Uterus (tissue), 4 donors: ENCODE data around the gene SLC66A2. TPM values are rescaled to one million over a fixed set of nuclear protein-coding genes. Genes with fewer than 3 reads are reported as not detected.

ENCODE experiments used
- DNase-seq, 2 donors: peaks; one replicate each; pipeline ENCODE4 v3.0.0-alpha.2; 2019 to 2020
- H3K27ac ChIP-seq, 2 donors: fragments of 200-600 bp; sonication (generic); 1 replicate in 1 of 2; 2 replicates in 1 of 2; pipeline ENCODE4 v1.5.1; 2016 to 2018
- H3K27me3 ChIP-seq, 2 donors: fragments of 200-600 bp; sonication (generic); one replicate each; pipeline ENCODE4 v1.5.1; 2018 to 2019; ENCODE audit warnings: control low read depth in 1 of 2
- H3K36me3 ChIP-seq, 2 donors: fragments of 200-600 bp; sonication (generic); one replicate each; pipeline ENCODE4 v1.5.1; 2019; ENCODE audit warnings: control low read depth in 1 of 2
- H3K4me1 ChIP-seq, 2 donors: fragments of 200-600 bp; sonication (generic); one replicate each; pipeline ENCODE4 v1.5.1; 2018 to 2019; ENCODE audit warnings: control low read depth in 1 of 2
- H3K4me3 ChIP-seq, 2 donors: fragments of 200-600 bp; sonication (generic); 1 replicate in 1 of 2; 2 replicates in 1 of 2; pipeline ENCODE4 v1.5.1; 2018 to 2019; ENCODE audit warnings: mild to moderate bottlenecking in 1 of 2
- H3K9me3 ChIP-seq, 2 donors: fragments of 200-600 bp; sonication (generic); one replicate each; pipeline ENCODE4 v1.5.1; 2019; ENCODE audit warnings: control low read depth in 1 of 2
- POLR2A ChIP-seq, 2 donors: fragments of 450-650 bp; IDR thresholded peaks; one replicate each; pipeline ENCODE4 v1.6.1; 2016; ENCODE audit warnings: antibody characterized with exemption in 2 of 2, mild to moderate bottlenecking in 1 of 2, moderate library complexity in 1 of 2
- intact Hi-C: fragments of 100-400 bp; cut with DNase I; formaldehyde crosslinking; loops from one replicate; pipeline ENCODE4 v1.15.1; 2023; ENCODE audit warnings: low total_unique reads
- total RNA-seq, 4 donors: library from RNA; depleted of rRNA in 3 of 4; stranded (reverse); fragments of >200 nt in 3 of 4; gene quantifications; one replicate each; pipeline versions ENCODE4 v1.1.0 to v1.2.4, GENCODE V29; 2014 to 2023
- TF ChIP-seq, protein P1 (sequence below), 4 experiments: fragments of 200-600 bp in 2 of 4; fragments of 450-650 bp in 2 of 4; sonication (generic) in 2 of 4; IDR thresholded peaks; one replicate each; pipeline ENCODE4 v1.5.1; 2016 to 2019; ENCODE audit warnings: antibody characterized with exemption in 4 of 4, mild to moderate bottlenecking in 2 of 4, moderate library complexity in 1 of 4
- donor health status: DM: yes; HTN: yes; CAD: no.

Gene SLC66A2
- total RNA-seq, 4 donors from 2014 or later: 20.3 to 42.5 (median 32.5) TPM

GRCh38 chr18:79931475-79931874, 20.0 kb downstream of the SLC66A2 start:
- Histone ChIP-seq H3K27ac (no peak overlapping the region), H3K4me3 (no peak overlapping the region), H3K36me3 (no peaks in the 10 kb centered on the region), H3K4me1 (no peaks in the 10 kb centered on the region), H3K27me3 (no peaks in the 10 kb centered on the region), H3K9me3 (peaks cover 0 to 42% of the 10 kb centered on the region in 2 donors)
- intact Hi-C loops: no loop called here
- TF ChIP-seq, protein P1, sequence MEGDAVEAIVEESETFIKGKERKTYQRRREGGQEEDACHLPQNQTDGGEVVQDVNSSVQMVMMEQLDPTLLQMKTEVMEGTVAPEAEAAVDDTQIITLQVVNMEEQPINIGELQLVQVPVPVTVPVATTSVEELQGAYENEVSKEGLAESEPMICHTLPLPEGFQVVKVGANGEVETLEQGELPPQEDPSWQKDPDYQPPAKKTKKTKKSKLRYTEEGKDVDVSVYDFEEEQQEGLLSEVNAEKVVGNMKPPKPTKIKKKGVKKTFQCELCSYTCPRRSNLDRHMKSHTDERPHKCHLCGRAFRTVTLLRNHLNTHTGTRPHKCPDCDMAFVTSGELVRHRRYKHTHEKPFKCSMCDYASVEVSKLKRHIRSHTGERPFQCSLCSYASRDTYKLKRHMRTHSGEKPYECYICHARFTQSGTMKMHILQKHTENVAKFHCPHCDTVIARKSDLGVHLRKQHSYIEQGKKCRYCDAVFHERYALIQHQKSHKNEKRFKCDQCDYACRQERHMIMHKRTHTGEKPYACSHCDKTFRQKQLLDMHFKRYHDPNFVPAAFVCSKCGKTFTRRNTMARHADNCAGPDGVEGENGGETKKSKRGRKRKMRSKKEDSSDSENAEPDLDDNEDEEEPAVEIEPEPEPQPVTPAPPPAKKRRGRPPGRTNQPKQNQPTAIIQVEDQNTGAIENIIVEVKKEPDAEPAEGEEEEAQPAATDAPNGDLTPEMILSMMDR (IDR thresholded peaks at IDR 0.05): no peak
- TF ChIP-seq POLR2A (IDR thresholded peaks at IDR 0.05): no peak
- no peak for DNase-seq

GRCh38 chr18:79930020-79930642, 21.3 kb downstream of the SLC66A2 start:
- H3K9me3 ChIP-seq: peaks cover 0 to 42% of the 10 kb centered on the region in 2 donors
- TF ChIP-seq, protein P1 (IDR thresholded peaks at IDR 0.05): no peak
- no peak for TF ChIP-seq POLR2A (IDR thresholded peaks at IDR 0.05)
- H3K27me3 ChIP-seq: no peaks in the 10 kb centered on the region
- intact Hi-C loops: no loop called here
- no peak for DNase-seq
- no peak overlapping the region for H3K27ac ChIP-seq
- no peaks in the 10 kb centered on the region for H3K36me3 ChIP-seq
- peaks cover 0 to 2% of the 10 kb centered on the region in 2 donors for H3K4me1 ChIP-seq
- no peak overlapping the region for H3K4me3 ChIP-seq

DNA sequence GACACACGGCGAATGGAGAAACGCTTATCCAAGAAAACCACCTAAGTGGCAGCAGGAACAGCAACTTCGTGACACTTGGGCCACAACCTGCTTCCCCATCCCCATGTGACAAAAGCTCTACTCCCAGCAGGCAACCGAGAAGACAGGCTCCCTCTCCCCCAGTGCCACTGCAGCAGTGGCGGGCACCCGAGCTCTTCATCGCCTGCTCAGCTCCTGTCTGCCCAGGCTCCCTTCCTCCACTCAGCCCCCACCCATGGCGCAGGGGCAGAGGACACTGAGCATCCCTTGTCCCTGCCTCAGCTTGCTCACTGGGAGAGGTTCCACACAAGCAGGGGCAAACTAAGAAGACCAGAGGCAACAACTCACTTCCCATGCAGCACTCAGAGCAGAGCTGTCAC, 22.9 kb downstream of the SLC66A2 start:
- Histone ChIP-seq H3K27ac (no peak overlapping the region), H3K4me1 (peaks cover 0 to 8% of the 10 kb centered on the region in 2 donors), H3K9me3 (peaks cover 0 to 40% of the 10 kb centered on the region in 2 donors)

DNA sequence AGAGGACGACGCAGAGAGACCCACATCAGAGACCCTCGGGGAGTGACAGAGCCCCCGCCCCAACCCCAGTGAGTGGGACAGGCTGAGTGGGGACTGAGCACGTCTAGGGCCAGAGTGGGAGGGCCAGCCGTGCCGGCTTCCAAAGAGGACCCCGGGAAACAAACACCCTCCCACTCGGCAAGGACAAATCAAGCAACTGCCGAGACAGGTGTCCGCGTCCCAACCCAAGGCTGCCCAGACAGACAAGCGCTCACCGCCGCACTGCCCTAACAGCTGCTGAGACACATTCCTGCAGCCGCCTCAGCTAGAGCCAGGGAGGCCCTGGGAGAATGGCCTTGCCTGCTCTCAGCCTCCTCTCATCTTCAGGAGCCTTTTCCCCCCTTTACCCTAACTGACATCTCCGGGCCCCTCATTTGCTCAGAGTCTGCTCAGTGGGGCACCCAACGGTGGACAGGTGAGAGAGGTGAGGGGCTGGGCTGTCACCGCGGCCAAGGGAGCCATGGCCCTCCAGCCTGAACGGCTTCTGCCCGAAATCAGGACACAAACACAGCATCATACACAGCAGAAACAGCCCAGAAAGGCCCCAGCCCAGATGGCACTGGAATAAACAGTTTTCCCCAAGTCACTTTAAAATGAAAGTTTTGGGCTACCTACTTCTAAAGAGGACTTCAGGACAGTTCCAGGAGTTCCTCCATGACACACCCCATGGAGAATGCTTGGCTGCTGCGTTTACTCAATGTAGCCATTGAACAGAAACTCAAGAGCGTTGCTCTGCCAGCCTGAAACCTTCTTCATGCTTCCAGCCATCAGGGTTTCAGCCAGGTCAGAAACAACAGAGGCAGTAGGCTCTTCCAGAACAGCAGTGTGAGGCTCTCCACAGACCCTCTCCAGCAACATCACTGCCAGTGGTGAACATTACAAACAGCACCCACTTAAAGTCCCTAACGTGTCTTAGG, 23.6 kb downstream of the SLC66A2 start:
- DNase-seq: peak; percentile 1 to 11
- H3K9me3 ChIP-seq: peaks cover 0 to 33% of the 10 kb centered on the region in 2 donors
- no peaks in the 10 kb centered on the region for H3K27me3 ChIP-seq
- TF ChIP-seq, protein P1 (IDR thresholded peaks at IDR 0.05): no peak
- TF ChIP-seq POLR2A (IDR thresholded peaks at IDR 0.05): no peak
- peaks cover 0 to 8% of the 10 kb centered on the region in 2 donors for H3K4me1 ChIP-seq
- H3K27ac ChIP-seq: no peak overlapping the region
- intact Hi-C loops: no loop called here
- H3K36me3 ChIP-seq: no peaks in the 10 kb centered on the region
- H3K4me3 ChIP-seq: no peak overlapping the region

More for the DNA sequence above, 22.9 kb downstream of the SLC66A2 start:
- DNase-seq: peak; percentile 2 to 5
- intact Hi-C loops: no loop called here
- Histone ChIP-seq H3K36me3 (no peaks in the 10 kb centered on the region), H3K27me3 (no peaks in the 10 kb centered on the region), H3K4me3 (no peak overlapping the region)
- no peak for TF ChIP-seq POLR2A (IDR thresholded peaks at IDR 0.05)
- TF ChIP-seq, protein P1 (IDR thresholded peaks at IDR 0.05): no peak
